GM10847 (cell line): ENCODE data around the gene LRRC4C.

Source experiments
- POLR2A ChIP-seq: IDR thresholded peaks from 2 replicates; pipeline ENCODE4 v1.6.1; 2011; ENCODE audit not compliant: insufficient read length; ENCODE audit errors: extremely low read depth

The LRRC4C gene

DNA sequence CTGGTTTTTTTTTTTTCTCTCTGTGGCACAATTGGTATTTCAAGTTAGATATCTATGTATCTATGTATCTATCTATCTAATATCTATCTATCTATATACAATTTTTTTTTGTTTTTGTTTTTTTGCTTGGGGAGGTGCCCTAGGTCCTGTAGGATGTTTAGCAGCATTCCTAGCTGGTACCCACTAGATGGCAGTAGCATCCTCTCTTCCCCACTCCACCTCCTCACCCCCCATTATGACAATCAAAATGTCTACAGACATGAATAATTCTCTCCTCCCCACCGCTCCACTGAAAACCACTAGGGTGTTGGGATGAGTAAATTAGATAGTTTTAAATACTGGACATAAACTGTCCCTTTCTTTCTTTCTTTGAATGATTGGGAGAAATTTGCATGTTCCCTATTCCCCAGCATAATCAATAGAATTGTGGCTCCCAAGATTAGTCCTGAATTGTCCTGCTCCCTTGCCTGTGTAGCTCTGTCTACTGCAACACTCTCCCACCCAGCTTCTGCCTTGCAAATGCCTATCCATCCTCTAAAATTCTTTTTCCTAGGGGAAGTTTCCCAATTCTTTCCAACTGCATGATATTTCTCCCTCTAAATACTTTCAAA lies 1152.4 kb downstream of the LRRC4C start:
- no peak for TF ChIP-seq POLR2A

DNA sequence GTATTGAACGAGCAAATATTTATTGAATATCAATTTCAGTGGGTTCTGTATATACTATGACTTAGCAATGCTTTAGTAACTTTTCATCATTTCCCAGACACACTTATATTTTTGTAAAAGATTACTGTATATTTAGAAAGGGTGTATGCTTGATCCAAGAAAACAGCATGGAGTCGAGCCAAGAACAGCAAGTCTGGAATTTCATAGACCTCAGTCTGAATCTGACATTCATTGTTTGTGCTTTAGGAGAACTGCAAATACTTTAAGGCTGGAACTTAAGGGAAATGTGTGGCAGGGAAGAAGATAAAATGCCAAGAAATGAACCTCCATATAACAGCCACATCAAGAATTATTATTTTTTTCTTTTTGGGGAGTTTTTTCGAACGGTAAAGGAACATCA lies 1156.8 kb downstream of the LRRC4C start:
- no peak for TF ChIP-seq POLR2A

DNA sequence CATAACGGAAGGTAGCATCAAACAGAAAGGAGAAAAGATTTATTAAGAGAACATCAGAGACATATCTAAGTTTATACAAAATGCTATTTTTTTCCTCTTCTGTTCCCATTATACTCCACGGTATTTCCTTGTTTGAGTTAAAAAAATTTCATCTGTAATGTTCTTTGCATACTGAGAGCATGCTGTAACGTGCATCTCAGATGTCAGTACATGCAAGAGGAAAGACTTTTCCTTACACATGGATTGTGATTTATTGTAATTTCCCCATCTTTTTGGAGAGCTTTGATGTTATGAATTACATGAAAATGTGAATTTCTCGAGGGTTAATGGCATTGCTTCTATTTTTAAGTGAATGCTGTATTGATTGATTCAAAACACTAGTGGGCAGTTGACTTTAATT lies 1164.0 kb downstream of the LRRC4C start:
- TF ChIP-seq POLR2A, result no peak

DNA sequence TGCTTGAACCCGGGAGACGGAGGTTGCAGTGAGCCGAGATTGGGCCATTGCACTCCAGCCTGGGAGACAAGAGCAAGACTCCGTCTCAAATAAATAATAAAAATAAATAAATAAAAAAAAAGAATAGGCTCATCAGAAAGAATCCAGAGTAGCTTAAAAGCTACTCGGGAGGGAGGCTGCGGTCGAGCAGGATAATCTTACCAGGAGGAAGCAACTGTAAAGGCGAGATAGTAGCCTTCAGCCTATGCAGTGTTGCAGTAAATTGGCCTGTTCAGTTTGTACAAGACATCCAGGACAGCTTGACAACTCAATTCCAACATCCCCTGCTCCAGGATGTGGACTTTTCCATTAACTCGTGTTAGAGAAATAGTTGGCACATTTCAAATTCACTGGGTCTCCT lies 1164.7 kb downstream of the LRRC4C start:
- no peak for TF ChIP-seq POLR2A

DNA sequence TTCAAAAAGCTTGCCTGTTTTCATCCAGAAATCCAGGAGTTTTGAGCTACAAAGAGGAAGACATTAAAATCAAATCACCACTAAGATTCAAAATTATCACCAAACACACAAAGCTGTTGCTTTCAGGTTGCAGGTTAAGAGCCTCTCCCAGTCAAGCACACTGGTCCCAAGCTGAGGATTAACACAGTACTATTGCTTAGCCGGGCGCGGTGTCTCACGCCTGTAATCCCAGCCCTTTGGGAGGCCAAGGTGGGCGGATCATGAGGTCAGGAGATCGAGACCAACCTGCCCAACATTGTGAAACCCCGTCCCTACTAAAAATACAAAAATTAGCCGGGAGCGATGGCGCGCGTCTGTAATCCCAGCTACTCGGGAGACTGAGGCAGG lies 1165.1 kb downstream of the LRRC4C start:
- TF ChIP-seq POLR2A, result no peak

DNA sequence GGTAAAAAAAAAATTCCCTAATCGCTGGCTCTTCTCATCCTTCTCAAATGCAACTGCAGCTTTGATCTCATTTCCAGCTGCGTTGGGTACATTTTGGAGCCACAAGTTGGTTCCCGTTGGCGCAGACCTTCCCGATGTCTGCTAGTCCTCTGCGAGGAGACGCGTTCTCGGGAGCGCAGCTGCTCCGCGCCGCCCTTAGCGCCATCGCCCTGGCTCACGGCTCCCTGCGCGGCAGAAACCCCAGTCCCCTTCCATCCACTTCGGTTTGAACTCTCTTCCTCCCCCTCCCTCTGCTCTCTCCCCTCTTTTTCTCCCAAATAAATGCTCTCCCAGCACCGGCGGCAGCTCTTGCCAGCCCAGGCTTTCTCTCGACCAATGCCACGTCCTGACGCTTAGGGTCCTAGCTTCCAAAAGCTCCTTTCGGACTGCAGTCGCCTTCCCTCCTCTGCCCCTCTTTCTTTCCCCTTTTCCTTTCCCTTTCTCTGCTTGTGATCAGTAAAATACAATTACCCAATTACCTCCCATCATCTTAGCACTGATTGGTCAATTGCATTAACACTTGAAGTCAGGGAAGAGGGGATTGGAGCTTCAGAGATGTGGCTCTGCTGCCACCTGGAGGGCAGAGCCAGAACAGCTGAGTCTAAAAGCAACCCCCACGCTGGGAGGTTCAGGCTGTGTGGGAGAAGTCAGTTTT lies 1165.7 kb downstream of the LRRC4C start:
- TF ChIP-seq POLR2A, result no peak

DNA sequence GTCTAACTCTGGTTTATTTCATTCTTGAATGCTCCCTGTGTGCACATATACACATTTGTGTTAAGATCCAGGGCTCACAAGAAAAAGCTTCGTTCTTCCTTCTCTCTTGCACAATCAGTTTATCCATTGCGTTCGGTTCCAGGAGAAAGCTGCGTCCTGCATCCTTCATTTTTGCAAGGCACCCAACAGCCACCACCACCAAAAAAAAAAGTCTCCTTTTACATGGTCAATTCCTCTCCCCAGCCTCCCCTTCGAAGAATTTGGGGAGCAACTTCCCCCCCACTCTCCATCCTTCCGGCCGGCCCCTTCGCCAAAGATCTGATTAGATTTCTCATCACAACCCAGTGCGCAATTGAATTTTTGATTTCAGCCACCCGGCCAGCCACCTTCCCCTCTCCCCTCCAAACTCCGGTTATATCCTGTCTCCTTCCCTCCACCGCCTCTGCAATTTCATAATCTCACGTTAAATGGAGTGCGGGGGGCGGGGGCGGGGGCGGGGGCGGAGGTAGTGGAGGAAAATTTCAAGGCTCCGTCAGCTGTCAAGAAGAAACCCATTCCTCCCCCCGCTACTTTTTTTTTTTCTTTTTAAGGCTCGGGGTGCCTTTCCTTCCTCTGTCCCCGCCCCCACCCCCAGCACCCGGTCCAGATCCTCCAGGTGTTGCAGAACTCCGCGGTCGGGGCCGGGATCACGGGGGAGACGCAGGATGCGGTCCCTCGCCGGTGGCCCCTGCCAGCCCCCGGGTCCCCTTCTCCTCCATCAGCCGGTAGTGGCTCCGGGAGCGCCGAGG lies 1166.5 kb downstream of the LRRC4C start:
- TF ChIP-seq POLR2A, result no peak

DNA sequence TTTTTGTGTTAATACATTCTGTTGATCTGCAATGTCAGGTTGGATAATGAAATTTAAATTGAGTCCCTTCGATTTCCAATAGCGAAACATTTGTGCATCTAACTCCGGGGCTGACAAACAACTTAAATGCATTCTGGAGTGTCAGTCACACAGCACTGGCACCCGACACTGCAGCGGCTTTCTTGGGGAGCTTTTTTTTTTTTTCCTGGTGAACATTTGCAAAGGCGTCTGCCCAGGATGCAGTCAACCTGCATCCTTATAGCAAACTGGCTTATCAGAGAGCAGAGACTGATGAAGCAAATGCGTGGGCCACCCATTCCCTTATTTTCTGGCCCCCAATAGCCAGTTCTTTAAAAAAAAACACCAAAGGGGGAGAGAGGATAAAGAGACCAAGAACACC lies 1167.7 kb downstream of the LRRC4C start:
- no peak for TF ChIP-seq POLR2A

DNA sequence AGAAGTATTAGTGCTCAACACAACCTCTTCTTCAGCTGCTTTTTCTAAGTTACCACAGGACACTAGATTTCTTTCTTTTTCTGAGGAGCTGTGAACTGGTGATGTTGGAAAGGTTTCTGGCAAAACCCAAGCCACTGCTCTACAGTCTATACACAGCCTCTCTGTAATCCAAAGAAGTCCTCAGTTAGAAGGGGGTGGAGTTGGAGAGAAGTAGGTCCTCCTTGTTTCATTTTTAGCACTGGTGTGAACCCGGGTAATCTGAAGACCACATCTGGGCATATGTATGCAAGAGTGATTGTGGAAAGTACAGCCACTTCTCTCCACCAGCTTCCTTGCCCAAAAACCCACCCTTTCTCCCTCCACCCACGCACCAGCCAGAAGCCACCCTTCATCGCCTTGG lies 1168.1 kb downstream of the LRRC4C start:
- TF ChIP-seq POLR2A, result no peak

DNA sequence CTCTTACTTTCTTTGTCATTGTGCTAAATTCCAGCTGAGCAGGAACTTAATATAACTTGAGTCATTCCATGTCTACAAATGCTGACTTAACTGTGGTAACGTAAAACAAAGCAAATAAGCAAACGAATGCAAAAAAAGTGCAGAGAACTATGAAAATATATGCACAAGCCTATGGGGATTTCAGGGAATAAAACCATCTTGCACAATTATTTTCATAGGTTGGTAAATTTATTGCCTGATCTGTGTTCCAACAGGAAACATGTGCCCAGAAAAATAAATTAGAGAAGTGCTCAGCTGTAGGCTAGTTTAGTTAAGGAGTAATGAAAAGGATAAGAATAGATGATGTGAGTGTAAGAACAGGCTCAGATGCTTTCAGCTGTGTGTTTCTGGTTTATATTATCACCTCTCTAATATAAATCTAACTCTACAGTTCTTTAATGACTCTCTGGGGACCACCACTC lies 1169.3 kb downstream of the LRRC4C start:
- TF ChIP-seq POLR2A, result no peak

DNA sequence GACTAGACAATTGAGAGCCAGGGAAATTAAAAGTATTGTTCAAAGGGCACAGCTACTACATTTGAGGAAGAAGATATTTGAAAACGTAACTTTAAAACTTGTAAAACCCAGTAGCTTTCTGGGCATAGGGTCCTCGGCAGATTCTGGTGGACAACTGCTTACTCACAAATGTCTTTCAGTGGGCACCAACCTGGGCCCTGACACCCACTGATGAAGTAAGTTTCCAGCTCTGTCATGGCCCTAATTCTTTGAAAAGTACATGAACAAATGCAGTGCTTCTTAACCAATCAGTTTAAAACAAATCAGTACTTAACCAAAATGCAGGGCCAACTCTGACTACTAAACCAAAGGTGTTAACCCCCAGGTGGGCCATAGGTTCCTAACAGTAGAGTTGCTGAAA lies 1170.1 kb downstream of the LRRC4C start:
- no peak for TF ChIP-seq POLR2A

DNA sequence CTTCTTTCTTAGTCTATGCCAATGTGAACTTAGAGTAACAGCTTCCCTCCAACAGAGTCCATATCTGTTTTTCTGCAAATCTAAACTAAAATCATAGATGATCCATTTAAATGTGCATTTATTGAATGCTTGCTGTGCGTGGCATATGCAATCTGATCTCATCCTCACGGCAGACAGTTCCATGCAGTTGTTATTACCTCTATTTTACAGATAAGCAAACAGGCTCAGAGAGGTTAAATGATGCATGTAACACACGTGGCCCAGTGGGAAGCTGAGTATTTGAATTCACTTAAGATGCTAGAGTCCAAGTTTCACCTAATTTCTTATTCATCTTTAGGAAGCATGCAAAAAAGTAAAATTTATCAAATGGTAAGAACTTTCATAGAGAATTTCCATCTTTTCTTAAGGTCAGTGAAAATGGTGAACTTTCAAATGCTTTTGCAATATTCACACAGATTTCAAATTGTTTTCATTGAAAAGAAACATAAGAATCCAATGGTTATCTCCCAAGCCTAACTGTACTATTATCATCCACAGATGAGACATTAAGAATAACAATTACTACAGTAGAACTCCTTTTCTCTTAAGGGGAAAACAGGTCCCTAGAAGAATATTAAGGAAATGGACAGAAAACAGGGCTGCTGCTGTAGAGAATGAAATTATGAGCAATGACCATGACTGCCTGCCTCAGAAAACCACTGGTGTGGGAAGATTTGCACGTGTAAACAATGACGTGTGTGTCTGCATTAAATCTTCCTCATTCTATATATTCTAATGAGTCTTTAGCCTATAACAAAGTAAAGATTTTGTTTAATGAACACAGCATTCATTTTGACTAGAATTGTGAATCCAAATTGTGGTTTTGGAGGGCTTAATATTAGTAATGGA lies 1171.3 kb downstream of the LRRC4C start:
- no peak for TF ChIP-seq POLR2A

DNA sequence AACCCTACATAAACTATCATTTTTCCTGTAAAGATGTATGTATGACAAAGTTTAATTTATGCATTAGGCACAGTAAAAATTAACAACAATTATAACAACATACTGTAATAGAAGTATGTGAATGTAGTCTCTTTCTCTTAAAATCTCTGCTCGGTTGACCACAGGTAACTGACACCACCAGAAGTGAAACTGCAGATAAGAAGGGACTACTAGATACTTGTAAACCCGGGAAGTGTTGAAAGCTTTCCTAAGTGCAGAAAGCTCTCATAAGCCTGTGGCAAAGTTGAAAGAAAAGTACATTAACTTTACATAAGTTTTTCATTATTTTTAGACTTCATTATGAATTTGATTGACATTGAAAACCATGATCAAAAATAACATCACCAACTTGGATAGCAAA lies 1173.3 kb downstream of the LRRC4C start:
- no peak for TF ChIP-seq POLR2A

DNA sequence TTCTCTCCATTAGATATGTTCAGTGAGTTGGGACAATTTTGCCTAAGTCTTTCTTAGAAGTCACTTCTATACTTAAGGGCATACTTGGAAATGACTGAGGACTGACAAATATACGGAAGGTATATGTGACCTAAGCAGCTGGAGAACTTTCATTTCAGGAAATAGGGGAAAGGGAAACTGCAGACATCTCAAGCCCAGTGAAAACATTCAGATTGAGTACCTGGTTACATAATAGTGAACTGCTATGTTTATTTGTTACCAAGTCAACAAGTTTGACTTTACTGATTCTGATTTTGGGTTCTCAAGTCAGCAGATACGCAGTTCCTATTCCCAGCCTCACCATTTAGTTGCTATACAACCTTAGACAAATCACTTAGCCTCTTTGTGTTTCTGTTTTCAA lies 1173.9 kb downstream of the LRRC4C start:
- TF ChIP-seq POLR2A, result no peak

DNA sequence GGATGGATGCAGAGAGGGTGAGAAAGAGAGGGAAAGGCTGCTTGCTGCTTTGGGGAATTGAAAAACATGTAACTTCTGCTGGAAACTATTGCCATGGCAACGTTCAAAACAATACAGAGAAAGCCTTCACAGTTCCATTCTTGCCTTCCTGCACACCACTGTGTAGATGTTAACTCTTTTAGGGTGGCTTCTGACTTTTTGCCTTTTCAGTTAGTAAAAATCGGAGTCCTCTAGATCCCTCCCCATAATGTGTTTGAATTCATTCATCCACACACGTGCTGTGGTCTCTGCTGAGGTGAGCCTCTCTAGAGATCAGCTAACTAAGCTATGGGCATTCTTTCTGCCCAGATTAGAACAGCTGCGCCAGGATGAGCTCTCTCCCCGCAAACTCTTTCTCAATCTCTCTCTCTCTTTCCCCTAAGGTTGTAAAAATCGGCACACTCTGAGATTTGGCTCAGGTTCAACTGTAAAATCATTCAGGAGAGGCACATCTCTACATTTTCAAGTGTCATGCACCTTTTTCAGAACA lies 1178.3 kb downstream of the LRRC4C start:
- TF ChIP-seq POLR2A, result no peak
